Mammary microvascular endothelial cell (primary cell): Measurements from ENCODE around the gene ASL. TPM values are rescaled to one million over a fixed set of nuclear protein-coding genes. Genes with fewer than 3 reads are reported as not detected.

Experiments
- total RNA-seq: library from RNA; depleted of rRNA; stranded (reverse); fragments of >200 nt; gene quantifications from 2 replicates; pipeline ENCODE4 v1.2.3, GENCODE V29; 2015

ASL gene
- total RNA-seq = 74.7 and 87.2 TPM in 2 replicates

GRCh38 chr7:66075590-66076461 lies at the start of gene ASL:
Gene ASL (plus strand): TSS chr7:66075819. CDS start chr7:66076082, 263 bp downstream.

GRCh38 chr7:66114743-66115649 lies 39.4 kb downstream of the ASL start, which contains the start of gene CRCP:
Gene CRCP (plus strand): TSS chr7:66114847. CDS start chr7:66114963, 116 bp downstream.

Other genes with a start within 250 kb of the ASL start
- gene VKORC1L1, start 202.7 kb upstream of the ASL start, total RNA-seq = 19.4 and 20.5 TPM in 2 replicates
- 20.6 and 29.0 TPM in 2 replicates for gene GUSB, start 93.6 kb upstream of the ASL start, total RNA-seq
- gene CRCP, start 39.0 kb downstream of the ASL start, total RNA-seq = 26.7 and 26.9 TPM in 2 replicates
- gene TPST1, start 129.5 kb downstream of the ASL start, total RNA-seq = 14.9 and 15.3 TPM in 2 replicates